ENCODE data around the gene PIGZ. TPM values are rescaled to one million over a fixed set of nuclear protein-coding genes. Genes with fewer than 3 reads are reported as not detected.

PIGZ gene
- total RNA-seq, 1 donor from 2014 or later, result 4.6 TPM

DNA sequence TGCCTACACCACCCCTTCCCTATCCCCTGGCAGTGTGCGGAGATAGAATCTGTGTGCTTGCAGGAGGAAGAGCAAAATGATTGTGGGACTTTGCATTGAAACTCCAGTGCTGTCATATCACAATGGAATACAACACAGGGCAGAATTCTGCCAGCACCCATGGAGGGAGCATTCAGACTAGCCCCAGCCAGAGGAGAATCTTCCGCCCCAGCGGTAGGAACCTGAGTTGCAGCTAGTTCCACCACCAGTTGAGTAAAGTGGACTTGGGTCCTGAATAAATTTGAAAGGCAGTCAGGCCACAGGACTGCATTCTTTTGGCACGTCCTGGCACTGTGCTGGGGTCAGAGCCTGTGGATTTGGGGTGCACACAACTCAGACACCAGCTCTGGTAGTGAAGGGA lies 53.8 kb downstream of the PIGZ start:
- ATAC-seq (no peak), DNase-seq (no peak)
- intact Hi-C loops (cut with DNase I), result no loop called here
- H3K27me3 ChIP-seq (ENCODE audit: low read depth), result no peaks in the 10 kb centered on the region
- no peaks in the 10 kb centered on the region for H3K9me3 ChIP-seq
- H3K4me3 ChIP-seq, result no peak overlapping the region
- H3K4me1 ChIP-seq, result no peaks in the 10 kb centered on the region
- H3K27ac ChIP-seq, result no peak overlapping the region
- TF ChIP-seq, protein P1, sequence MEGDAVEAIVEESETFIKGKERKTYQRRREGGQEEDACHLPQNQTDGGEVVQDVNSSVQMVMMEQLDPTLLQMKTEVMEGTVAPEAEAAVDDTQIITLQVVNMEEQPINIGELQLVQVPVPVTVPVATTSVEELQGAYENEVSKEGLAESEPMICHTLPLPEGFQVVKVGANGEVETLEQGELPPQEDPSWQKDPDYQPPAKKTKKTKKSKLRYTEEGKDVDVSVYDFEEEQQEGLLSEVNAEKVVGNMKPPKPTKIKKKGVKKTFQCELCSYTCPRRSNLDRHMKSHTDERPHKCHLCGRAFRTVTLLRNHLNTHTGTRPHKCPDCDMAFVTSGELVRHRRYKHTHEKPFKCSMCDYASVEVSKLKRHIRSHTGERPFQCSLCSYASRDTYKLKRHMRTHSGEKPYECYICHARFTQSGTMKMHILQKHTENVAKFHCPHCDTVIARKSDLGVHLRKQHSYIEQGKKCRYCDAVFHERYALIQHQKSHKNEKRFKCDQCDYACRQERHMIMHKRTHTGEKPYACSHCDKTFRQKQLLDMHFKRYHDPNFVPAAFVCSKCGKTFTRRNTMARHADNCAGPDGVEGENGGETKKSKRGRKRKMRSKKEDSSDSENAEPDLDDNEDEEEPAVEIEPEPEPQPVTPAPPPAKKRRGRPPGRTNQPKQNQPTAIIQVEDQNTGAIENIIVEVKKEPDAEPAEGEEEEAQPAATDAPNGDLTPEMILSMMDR (IDR thresholded peaks at IDR 0.05), result no peak
- peaks cover 18% of the 10 kb centered on the region for H3K36me3 ChIP-seq

DNA sequence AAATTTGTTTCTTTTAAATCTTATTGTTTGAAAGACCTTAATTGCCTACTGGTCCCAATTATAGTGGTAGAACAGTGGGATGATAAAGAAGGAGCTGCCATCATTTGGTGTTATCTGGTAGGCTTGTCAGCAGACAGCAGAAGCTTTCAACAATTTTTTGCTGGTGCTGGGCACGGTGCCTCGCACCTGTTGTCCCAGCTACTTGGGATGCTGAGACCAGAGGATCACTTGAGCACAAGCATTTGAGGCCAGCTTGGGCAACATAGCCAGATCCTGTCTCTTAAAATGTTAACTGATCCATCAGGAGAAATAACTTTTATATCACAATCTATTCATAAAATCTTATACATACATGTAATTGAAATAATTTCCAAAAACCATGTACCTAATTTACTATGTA lies 64.9 kb downstream of the PIGZ start:
- TF ChIP-seq, protein P1 (IDR thresholded peaks at IDR 0.05), result no peak
- ATAC-seq (no peak), DNase-seq (no peak)
- H3K4me1 ChIP-seq, result no peaks in the 10 kb centered on the region
- H3K9me3 ChIP-seq, result no peaks in the 10 kb centered on the region
- H3K4me3 ChIP-seq, result no peak overlapping the region
- peaks cover 86% of the 10 kb centered on the region for H3K36me3 ChIP-seq
- no peak overlapping the region for H3K27ac ChIP-seq
- intact Hi-C loops (cut with DNase I), result no loop called here
- no peaks in the 10 kb centered on the region for H3K27me3 ChIP-seq (ENCODE audit: low read depth)

DNA sequence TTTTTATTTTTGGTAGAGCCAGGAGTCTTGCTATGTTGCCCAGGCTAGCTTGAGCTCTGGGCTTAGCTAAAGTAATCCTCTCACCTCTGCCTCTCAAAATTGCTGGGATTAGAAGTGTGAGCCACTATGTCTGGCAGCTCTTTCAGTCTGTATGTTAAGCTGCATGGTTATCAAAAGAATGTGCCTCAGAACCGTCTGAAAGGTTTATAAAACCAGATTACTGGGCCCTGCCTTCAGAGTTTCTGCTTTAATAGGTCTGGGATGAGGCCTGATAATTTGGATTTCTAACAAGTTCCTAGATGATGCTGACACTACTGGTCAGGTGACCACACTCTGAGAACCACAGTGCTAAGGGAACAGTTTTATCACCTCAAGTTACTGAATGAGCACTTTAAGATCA lies 66.3 kb downstream of the PIGZ start:
- no peak overlapping the region for H3K4me3 ChIP-seq
- intact Hi-C loops (cut with DNase I), result no loop called here
- no peaks in the 10 kb centered on the region for H3K4me1 ChIP-seq
- H3K27me3 ChIP-seq (ENCODE audit: low read depth), result no peaks in the 10 kb centered on the region
- no peak for DNase-seq
- ATAC-seq, result no peak
- H3K36me3 ChIP-seq, result peaks cover 78% of the 10 kb centered on the region
- H3K9me3 ChIP-seq, result no peaks in the 10 kb centered on the region
- TF ChIP-seq, protein P1 (IDR thresholded peaks at IDR 0.05), result no peak
- no peak overlapping the region for H3K27ac ChIP-seq

DNA sequence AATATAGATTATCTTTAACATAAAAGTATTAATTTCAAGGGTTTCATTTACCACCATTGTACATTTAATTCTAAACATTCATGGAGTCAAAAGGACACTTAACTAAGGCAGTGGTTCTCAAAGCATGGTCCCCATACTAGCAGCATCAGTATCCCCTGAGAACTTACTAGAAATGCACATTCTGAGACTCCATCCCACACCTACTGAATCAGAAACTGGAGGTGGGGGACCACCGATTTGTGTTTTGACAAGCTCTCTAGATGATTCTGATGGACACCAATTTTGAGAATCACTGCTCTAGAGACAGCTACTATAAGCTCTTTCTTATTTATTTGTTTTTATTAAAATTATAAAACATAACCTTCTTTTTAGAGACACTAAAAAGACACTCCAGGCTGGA lies 66.9 kb downstream of the PIGZ start:
- Histone ChIP-seq H3K9me3 (no peaks in the 10 kb centered on the region), H3K27me3 (ENCODE audit: low read depth) (no peaks in the 10 kb centered on the region), H3K36me3 (peaks cover 74% of the 10 kb centered on the region), H3K4me3 (no peak overlapping the region), H3K27ac (no peak overlapping the region), H3K4me1 (no peaks in the 10 kb centered on the region)
- ATAC-seq, result no peak
- intact Hi-C loops (cut with DNase I), result no loop called here
- DNase-seq, result no peak
- TF ChIP-seq, protein P1 (IDR thresholded peaks at IDR 0.05), result no peak

Other genes starting within 250 kb of the PIGZ start
- gene PAK2, start 229.0 kb downstream of the PIGZ start, total RNA-seq, result 80.7 TPM
- gene SENP5, start 100.9 kb downstream of the PIGZ start, total RNA-seq, result 29.7 TPM
- gene NCBP2, start 26.3 kb downstream of the PIGZ start, total RNA-seq, result 55.1 TPM
- 5.2 TPM for gene MELTF, start 61.0 kb upstream of the PIGZ start, total RNA-seq

All from lower lobe of right lung (tissue), 2 donors.